Hematopoietic multipotent progenitor cell (in vitro differentiated cells): ENCODE results near the gene CRY1. TPM values are rescaled to one million over a fixed set of nuclear protein-coding genes. Genes with fewer than 3 reads are reported as not detected.

Source experiments
- total RNA-seq: library from RNA; depleted of rRNA; stranded (reverse); fragments of >200 nt; gene quantifications from one replicate; pipeline ENCODE4 v1.2.3, GENCODE V29; 2012

CRY1 gene
- total RNA-seq, 1 donor = 14.3 TPM

Other genes starting within 250 kb of the CRY1 start
- gene TMEM263, start 137.6 kb downstream of the CRY1 start, total RNA-seq = 16.4 TPM
- gene MTERF2, start 106.4 kb downstream of the CRY1 start, total RNA-seq = 2.2 TPM